ENCODE data around the gene DUSP22.

GRCh38 chr6:384898-385297 is 92.6 kb downstream of the DUSP22 start:
- TF ChIP-seq EP300 (IDR thresholded peaks at IDR 0.05) (no peak), POLR2A (IDR thresholded peaks at IDR 0.05) (no peak), CTCF (IDR thresholded peaks at IDR 0.05) (no peak)

Measured in upper lobe of left lung (tissue), 4 donors.